Vagina (tissue), 2 donors: Measurements from ENCODE around the gene LITAF.

ENCODE experiments used
- POLR2A ChIP-seq, 2 donors: fragments of 450-650 bp; IDR thresholded peaks; one replicate each; pipeline ENCODE4 v1.6.1; 2017; ENCODE audit warnings: antibody characterized with exemption in 2 of 2, mild to moderate bottlenecking in 2 of 2, moderate library complexity in 2 of 2
- POLR2AphosphoS5 ChIP-seq, 2 donors: sonication (generic); formaldehyde crosslinking; IDR thresholded peaks; one replicate each; pipeline ENCODE4 v1.9.0; 2017; ENCODE audit warnings: antibody characterized with exemption in 2 of 2, mild to moderate bottlenecking in 2 of 2, low read depth in 1 of 2; ENCODE audit not compliant: insufficient read depth in 1 of 2

- TF ChIP-seq POLR2A (IDR thresholded peaks at IDR 0.05): no peak
- TF ChIP-seq POLR2AphosphoS5 (IDR thresholded peaks at IDR 0.05; ENCODE audit: insufficient read depth in 1 of 2, low read depth in 1 of 2): no peak
Observed at GRCh38 chr16:11589198-11589550, 2.5 kb upstream of the LITAF start.
